Upper lobe of left lung (tissue), 4 donors: ENCODE measurements around the gene DCUN1D1.

ENCODE experiments used
- EP300 ChIP-seq, 4 donors: sonication (generic); formaldehyde crosslinking; IDR thresholded peaks; one replicate each; pipeline ENCODE4 v1.5.1; 2017; ENCODE audit warnings: antibody characterized with exemption in 4 of 4, control low read depth in 2 of 4
- POLR2AphosphoS5 ChIP-seq, 2 donors: sonication (generic); formaldehyde crosslinking; IDR thresholded peaks; one replicate each; pipeline ENCODE4 v1.5.1; 2017; ENCODE audit warnings: antibody characterized with exemption in 2 of 2
- TF ChIP-seq, protein P1 (sequence below), 6 experiments: fragments of 450-650 bp in 4 of 6; fragments of 200-600 bp in 2 of 6; sonication (generic) in 2 of 6; IDR thresholded peaks; one replicate each; pipeline ENCODE4 v1.5.1; 2016 to 2019; ENCODE audit warnings: antibody characterized with exemption in 6 of 6

DNA sequence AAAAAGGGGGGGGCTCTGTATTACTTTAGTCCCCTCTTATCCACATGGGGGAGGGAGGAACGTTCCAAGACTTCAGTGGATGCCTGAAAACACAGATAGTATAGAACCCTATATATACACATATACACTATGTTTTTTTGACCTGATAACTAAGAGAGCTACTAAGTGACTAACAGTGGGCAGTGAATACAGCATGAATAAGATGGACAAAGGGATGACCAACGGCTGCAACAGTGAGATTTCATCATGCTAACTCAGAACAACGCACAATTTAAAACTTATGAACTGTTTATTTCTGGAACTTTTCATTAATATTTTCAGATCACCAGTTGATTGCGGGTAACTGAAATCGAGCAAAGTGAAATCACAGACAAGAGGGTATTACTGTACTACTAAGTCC, 7.3 kb downstream of the DCUN1D1 start:
- TF ChIP-seq EP300 (IDR thresholded peaks at IDR 0.05) (no peak), POLR2AphosphoS5 (IDR thresholded peaks at IDR 0.05) (no peak)
- TF ChIP-seq, protein P1, sequence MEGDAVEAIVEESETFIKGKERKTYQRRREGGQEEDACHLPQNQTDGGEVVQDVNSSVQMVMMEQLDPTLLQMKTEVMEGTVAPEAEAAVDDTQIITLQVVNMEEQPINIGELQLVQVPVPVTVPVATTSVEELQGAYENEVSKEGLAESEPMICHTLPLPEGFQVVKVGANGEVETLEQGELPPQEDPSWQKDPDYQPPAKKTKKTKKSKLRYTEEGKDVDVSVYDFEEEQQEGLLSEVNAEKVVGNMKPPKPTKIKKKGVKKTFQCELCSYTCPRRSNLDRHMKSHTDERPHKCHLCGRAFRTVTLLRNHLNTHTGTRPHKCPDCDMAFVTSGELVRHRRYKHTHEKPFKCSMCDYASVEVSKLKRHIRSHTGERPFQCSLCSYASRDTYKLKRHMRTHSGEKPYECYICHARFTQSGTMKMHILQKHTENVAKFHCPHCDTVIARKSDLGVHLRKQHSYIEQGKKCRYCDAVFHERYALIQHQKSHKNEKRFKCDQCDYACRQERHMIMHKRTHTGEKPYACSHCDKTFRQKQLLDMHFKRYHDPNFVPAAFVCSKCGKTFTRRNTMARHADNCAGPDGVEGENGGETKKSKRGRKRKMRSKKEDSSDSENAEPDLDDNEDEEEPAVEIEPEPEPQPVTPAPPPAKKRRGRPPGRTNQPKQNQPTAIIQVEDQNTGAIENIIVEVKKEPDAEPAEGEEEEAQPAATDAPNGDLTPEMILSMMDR (IDR thresholded peaks at IDR 0.05): no peak
